Omental fat pad (tissue), 4 donors: Measurements from ENCODE around the gene KLB. TPM values are rescaled to one million over a fixed set of nuclear protein-coding genes. Genes with fewer than 3 reads are reported as not detected.
"Not testable (repeated sequence)": the region's sequence is repeated elsewhere in the genome, so short reads cannot be mapped to it uniquely, and the experiment has no call there.

Source experiments
- ATAC-seq: fragments of 150-250 bp; one replicate; pipeline ENCODE4 v1.9.1; 2016; ENCODE audit warnings: mild to moderate bottlenecking, moderate library complexity; ENCODE audit not compliant: low FRiP score
- DNase-seq: peaks from one replicate; pipeline ENCODE4 v3.0.0-alpha.2; 2019; ENCODE audit warnings: low spot score
- CTCF ChIP-seq, 3 donors: fragments of 450-650 bp; IDR thresholded peaks; one replicate each; pipeline ENCODE4 v1.5.1; 2016 to 2017; ENCODE audit warnings: antibody characterized with exemption in 3 of 3, mild to moderate bottlenecking in 3 of 3, moderate library complexity in 2 of 3
- total RNA-seq, 4 donors: library from RNA; depleted of rRNA; stranded (reverse); fragments of >200 nt; gene quantifications; one replicate each; pipeline ENCODE4 v1.1.0, GENCODE V29; 2016

KLB gene
- total RNA-seq = 10 to 100 TPM in 2 of 4 donors, 1 to 10 TPM in 2; 7.9 to 70.9 (median 12.1) TPM

DNA sequence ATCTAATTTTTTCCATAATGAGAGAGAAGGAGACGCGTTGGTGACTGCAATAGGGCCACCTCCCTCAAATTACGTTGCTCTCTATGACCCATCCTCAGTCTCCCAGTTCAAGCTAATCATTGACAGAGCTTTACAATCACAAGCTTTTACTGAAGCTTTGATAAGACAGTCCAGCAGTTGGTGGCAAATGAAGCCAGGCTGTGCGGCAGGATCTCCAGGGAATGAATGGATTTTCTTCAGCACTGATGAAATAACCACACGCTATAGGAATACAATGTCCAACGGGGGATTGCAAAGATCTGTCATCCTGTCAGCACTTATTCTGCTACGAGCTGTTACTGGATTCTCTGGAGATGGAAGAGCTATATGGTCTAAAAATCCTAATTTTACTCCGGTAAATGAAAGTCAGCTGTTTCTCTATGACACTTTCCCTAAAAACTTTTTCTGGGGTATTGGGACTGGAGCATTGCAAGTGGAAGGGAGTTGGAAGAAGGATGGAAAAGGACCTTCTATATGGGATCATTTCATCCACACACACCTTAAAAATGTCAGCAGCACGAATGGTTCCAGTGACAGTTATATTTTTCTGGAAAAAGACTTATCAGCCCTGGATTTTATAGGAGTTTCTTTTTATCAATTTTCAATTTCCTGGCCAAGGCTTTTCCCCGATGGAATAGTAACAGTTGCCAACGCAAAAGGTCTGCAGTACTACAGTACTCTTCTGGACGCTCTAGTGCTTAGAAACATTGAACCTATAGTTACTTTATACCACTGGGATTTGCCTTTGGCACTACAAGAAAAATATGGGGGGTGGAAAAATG, at the start of gene KLB:
KLB (plus strand) TSS at position 168 of the 821 bp plus-strand sequence; CDS start at position 188, 20 bp downstream.
- no peak for TF ChIP-seq CTCF (IDR thresholded peaks at IDR 0.05)
- no peak for ATAC-seq
- no peak for DNase-seq

DNA sequence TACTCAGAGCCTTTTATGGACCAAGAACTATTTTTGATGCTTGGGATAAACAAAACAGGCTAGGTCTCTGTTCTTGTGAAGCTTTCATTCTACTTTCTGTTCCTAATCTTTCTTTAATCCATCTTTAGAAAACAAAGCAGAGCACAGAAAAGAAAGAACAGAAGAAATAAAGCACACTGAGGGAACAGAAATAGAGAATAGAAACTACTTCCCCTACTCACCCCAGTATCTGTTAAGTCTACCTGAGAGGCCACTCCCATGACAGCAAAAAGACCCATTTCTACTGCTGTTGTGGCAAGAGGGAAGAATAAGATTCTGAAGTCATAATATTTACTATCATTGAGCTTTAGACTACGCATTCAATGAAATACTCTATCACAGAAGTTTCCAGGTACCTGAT, 49.7 kb upstream of the KLB start:
- ATAC-seq (no peak), DNase-seq (no peak)
- no peak for TF ChIP-seq CTCF (IDR thresholded peaks at IDR 0.05)

- not testable (repeated sequence) for DNase-seq, ATAC-seq
Measured at GRCh38 chr4:39360611-39361010, 46.1 kb upstream of the KLB start.

DNA sequence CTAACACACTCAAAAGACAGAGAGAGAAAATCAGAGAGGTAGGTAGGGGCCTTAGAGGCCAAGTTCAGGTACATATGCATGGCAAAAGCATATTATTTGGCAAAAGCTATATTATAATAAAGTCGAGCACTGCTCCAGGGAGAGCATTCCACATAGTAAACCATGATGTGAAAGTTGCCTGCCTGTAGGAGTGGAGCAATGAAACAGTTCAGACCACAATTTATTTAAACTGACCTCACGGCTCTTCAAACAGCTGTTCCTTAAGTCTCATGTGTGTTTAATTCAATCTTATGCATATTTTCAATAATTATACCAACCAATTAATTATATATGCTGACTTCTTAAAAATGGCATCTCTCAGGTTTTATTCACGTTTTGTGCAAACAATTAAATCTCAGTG, 43.9 kb upstream of the KLB start:
- no peak for ATAC-seq
- no peak for TF ChIP-seq CTCF (IDR thresholded peaks at IDR 0.05)
- no peak for DNase-seq

DNA sequence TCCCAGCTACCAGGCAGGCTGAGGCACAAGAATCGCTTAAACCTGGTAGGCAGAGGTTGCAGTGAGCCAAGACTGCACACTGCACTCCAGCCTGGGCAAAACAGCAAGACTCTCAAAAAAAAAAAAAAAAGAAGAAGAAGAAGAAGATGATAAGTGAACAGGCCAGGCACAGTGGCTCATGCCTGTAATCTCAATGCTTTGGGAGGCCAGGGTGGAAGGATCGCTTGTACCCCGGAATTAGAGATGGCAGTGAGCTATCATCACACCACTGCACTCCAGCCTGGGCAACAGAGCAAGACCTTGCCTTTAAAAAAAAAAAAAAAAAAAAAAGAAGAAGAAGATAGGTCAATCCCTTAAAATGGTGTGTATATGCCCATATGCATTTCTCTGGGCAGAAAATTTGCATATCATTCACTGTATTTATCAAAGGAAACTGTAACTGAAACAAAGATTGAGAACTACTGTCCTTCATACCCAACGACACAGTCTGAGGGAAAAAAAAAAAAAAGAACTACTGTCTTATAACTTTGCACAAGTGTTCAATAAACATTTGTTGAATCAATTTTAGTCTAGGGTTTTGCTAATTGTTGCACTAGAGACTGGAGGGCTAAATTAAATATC, 42.8 kb upstream of the KLB start:
- ATAC-seq (no peak), DNase-seq (no peak)
- TF ChIP-seq CTCF (IDR thresholded peaks at IDR 0.05) = no peak

DNA sequence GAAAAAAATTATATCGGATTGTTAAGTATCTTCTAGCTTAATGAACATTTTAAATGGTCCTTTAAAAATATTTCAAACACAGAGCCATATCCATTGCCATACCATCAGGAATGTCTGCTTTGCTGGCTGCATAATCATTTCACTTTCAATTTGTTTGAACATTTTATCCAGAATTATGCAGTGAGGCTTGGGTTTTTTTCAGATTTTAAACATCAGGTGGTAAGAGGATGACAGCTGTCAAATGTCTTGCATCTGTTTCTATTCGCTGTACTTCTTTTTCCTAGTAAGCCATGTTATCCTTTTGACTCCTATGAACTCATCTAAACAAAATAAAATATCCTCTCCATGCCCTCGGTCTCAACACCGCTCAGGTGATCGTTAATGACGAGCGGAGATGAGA, 41.4 kb upstream of the KLB start:
- no peak for TF ChIP-seq CTCF (IDR thresholded peaks at IDR 0.05)
- ATAC-seq = no peak
- DNase-seq = no peak

- DNase-seq (peak; percentile 83), ATAC-seq (peak; percentile 91)
- no peak for TF ChIP-seq CTCF (IDR thresholded peaks at IDR 0.05)
Measured at GRCh38 chr4:39365830-39366771, 40.6 kb upstream of the KLB start, which contains the start of gene RFC1. Gene RFC1, minus strand, starts transcription at chr4:39366362. Its CDS starts 121 bp downstream, at chr4:39366241.
